Gastroesophageal sphincter (tissue), 3 donors: ENCODE measurements around the gene SPAG16.

Experiments used
- CTCF ChIP-seq, 4 experiments: fragments of 200-600 bp in 2 of 4; fragments of 450-650 bp in 2 of 4; sonication (generic) in 1 of 4; IDR thresholded peaks; one replicate each; pipeline ENCODE4 v1.5.1; 2017 to 2019; ENCODE audit warnings: antibody characterized with exemption in 4 of 4, mild to moderate bottlenecking in 2 of 4, moderate library complexity in 2 of 4
- EP300 ChIP-seq: sonication (generic); formaldehyde crosslinking; IDR thresholded peaks from one replicate; pipeline ENCODE4 v1.6.1; 2017; ENCODE audit warnings: antibody characterized with exemption, mild to moderate bottlenecking
- POLR2A ChIP-seq, 2 donors: fragments of 450-650 bp; IDR thresholded peaks; one replicate each; pipeline ENCODE4 v1.6.1; 2017; ENCODE audit warnings: antibody characterized with exemption in 2 of 2, mild to moderate bottlenecking in 2 of 2, moderate library complexity in 1 of 2
- POLR2AphosphoS5 ChIP-seq: sonication (generic); formaldehyde crosslinking; IDR thresholded peaks from one replicate; pipeline ENCODE4 v1.6.1; 2017; ENCODE audit warnings: antibody characterized with exemption

DNA sequence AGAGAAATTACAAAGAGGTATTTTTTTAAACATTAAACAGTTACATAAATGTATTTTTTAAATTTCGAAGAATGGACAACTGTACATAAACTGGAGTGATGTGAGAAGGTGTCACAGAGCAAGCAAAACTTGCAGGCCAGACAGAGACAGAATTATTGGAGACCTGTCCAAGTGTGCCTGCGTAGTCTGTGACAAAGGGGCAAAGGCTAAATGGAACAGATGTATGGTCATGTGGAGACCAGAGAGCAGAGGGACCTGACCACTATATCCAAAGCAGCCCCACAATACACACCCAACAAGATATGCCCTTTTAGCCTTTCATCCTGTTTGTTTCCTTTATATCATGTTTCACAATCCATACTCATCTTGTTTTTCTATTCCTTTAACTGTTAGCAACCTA lies 901.3 kb downstream of the SPAG16 start:
- no peak for TF ChIP-seq POLR2A (IDR thresholded peaks at IDR 0.05)
- TF ChIP-seq POLR2AphosphoS5, result no peak
- TF ChIP-seq CTCF (IDR thresholded peaks at IDR 0.05), result no peak
- no peak for TF ChIP-seq EP300
